GM21367 (cell line): ENCODE measurements around the gene TNKS2.
"Not testable (repeated sequence)": the region's sequence is repeated elsewhere in the genome, so short reads cannot be mapped to it uniquely, and the experiment has no call there.

Experiments used
- ATAC-seq: cut with Tn5 transposase; IDR thresholded peaks from one replicate; pipeline ENCODE4 v1.9.1; 2021; ENCODE audit not compliant: unreplicated experiment

TNKS2 gene

DNA sequence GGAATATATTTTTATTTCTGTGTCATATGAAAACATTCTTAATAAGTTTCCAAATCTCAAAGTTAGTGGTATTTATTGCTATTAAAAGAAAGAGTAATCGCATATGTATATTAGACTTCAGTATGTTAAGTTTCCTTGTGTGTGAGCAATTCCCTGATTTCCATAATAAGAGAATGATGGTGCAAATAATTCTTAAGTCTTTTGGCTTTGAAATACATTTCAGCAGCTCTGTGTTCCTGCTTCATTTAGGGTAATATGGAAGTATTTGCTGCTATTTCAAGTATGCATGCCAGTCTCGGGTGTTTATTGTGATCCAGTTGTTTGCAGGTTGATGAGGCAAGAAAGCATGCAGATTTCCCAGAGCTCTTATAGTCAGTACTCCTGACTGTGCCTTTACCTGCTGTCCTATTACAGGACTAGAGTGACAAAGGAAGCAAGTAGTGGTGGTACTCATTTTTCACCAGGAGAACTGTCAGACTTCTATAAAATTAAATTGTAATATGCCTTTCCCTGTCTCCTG lies 67.4 kb downstream of the TNKS2 start:
- no peak for ATAC-seq

DNA sequence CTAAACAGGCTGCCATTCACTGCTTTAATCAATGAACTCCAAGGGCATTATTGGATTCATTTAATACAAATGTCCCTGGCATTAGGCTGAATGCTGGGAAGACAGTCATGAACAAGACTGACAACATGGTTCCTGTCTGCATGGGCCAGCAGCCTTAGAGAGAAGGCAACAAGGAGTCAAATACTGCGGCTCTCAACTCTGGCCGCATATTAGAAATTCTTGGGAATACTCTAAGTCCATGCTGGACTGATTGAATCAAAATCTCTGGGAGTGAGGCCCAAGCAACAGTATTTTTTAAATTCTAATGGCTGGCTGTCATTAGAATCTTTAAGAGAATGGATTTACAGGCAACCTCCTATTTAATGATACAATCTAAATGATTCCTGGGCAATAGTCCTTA lies 76.9 kb downstream of the TNKS2 start:
- no peak for ATAC-seq

DNA sequence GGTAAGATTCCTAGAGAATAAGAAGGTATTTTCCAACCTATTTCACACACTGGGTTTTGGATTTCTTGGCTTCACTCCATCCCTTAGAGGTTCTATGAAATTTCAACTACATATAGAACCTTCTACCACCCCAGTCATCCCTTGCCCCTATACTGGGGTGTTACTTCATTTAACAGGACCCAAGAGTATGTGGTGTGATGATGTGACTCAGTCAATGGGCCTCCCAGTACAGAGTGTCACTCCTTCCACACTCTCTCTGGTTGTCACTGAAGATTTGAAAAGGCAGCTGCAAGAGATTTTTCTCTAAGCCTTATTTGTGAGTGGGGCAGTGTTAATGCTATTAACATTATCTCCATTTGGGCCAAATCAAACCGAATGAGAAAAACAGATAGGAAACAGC lies 77.6 kb downstream of the TNKS2 start:
- no peak for ATAC-seq

DNA sequence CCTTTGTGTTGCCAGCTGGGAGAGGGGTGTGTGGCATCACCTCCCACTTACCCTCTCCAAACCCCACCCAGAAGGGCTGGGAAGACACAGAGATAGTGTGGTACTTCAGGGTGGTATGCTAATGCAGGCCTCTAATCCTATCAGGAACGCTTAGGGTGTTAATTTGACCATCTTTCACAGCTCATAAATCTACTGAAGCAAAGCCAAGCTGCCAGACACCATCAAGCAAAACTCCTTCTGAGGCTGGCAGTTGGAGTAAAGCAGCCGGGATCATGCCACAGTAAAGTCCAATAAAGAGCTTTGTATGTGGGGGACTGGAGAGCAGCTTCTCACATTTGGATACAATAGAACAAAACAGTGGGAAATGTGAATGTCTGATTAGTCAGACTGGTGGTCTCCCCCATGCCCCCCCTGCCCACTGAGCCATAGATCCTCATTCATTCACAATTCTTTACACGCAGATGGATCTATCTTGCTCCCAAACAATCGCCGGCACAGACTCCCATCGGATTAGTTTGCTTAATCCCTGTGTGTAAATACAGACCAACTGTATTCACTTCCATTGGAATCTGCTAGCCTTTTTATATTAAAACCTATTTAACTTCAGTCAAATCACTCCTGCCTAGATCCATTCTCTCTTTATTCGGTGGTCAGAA lies 81.4 kb downstream of the TNKS2 start:
- no peak for ATAC-seq

DNA sequence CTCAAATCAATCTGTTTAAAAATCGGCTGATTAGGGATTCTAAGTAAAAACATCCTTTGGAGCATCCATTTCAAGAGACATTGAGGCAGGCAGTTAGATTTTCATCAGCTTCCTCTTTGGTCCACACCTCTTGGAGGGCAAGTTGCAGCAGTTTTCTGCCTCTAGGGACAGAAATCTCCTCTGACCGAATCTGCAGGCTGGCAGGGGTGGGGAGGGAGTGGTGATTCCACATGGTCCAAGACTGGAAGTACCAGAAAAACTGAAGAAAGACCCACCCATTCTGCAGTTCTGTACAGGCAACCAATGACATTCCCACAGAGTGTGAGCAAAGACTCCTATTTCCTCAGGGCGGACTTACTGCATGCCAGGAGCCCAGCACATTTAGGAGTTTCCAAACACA lies 82.1 kb downstream of the TNKS2 start:
- ATAC-seq: no peak

DNA sequence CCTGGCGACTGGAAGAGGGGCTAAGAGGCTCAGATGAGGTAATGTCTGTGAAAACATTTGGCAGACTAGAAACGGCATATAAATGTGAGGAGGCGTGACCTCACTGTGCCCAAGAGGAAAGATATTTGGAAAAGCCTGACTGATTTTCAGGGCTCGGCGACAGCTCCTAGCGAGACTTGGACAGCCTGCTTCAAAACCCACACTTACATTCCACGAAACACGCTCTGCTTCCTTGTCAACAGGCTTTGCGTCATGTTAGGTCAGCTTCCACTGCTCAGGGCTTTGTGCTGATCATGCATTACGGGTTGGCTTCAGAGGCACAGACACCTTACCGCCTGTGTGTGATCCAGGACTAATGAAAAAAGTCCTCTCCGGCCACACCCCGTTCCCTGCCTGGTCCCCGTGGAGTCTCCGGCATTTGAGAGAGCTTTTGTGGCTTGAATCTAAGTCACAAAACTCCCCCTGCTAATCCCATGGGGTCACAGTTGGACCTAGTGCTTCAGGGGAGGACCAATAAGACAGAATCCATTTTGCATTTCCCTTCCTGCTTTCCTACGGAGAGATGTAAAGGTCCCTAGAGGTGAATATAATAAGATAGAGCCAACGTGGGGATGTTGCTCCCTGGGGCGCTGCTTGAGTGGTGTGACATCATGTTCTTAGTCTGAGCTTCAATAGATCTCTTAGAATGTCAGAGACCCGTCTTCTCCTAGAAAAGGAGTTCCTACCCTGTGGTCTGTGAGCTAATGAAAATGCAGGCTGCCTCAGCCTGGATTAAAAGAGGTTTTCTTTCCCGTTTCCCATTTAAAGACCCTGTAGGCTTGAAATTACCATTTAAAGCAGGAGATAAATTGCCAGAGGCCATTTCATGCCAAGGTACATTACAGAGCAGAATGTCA lies 85.6 kb downstream of the TNKS2 start:
- ATAC-seq: no peak

DNA sequence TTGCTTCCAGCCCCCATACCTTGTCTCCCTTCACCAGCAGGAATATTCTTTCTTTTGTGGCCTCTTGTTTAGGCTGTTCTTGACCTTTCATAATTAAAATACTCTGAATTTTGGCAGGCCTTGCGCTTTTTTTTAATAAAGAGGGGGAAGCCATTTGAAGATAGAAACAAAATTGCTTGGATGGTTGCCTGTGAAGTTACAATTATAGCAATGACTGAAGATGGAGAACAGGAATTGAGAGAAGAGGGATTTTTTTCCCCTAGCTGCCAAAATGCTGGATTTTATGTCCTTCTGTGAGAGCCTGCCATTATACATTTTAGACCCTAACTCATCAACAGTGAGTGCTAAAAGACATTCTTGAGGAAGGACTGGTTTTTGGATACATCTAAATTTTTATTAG lies 86.3 kb downstream of the TNKS2 start:
- ATAC-seq: no peak

DNA sequence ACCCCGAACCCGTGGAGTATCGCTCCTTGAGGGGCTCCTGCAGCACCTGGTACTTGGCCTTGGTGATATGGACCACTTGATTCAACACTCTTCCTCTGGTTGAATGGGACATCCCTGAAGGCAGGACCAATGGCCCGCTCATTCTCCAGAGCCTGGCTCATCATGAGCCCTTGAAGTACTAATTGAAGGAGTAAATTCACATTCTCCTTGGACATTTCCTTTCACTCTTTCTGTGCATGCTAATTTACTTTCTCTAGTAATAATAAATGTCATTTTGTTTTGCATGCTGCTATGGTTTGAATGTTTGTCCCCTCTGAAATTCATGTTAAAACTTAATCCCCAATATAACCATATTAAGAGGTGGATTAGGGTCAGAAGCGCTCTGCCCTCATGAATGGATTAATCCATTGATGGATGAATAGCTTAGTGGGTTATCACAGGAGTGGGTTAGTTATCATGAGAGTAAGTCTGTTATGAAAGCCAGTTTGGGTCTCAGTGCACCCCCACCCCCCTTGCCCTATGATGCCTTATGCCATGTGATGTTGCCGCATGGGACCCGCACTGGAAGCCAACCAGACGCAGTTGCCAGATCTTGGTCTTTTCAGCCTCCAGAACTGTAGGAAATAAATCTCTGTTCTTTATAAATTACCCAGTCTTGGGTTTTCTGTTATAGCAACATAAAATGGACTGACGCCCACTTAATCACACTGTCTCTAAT lies 87.3 kb downstream of the TNKS2 start:
- ATAC-seq: no peak

DNA sequence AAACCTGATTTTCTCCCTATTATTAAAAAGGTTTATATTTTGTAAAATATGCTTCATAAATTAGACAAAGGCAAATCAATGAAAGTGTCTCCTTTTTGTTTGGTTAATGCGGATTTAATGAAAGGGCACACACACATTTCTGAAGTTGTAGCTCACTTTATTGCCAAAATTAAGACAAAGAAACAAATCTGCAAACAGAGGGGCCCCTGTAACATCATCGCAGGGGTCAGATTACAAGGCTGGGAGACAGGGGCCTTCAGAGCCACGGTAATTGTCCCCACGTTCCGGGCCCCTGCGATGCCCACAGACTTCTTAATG lies 88.7 kb downstream of the TNKS2 start:
- ATAC-seq: no peak

DNA sequence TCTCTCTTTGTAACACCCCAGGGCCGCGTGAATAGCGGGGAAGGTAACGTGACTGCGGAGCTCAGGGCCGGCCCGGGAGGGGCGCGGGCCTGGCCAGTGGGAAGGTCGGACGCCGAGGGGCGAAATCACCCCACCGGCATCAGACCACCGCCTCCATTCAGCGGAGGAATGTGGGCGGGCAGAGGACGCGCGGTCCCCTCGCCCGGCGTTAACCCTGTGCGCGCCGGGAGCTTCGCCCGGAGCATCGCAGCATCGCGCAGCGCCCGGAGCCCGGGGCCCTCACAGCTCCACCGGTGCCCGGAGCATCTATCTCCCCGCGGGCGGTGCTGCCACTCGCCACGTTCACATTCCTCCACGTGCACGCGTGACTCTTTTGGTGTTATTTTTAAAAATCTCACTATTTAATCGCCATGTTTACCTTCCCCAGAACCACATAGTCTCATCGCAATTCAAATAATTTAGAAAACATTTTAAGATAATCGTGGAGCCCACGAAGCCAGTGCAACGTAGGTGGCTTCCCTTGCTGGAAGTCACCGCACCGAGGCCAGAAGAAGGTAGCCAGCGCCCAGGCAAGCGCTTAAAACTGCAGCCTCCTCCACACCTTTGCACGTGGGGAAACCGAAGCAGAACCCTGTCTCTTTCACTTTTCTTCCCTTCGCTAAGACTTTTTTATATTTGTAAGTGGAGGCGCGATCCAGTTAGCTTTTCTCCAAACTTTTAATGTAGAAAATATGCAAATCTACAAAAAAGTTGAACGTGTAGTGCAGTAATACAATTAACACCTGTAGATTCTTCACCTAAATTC lies 89.2 kb downstream of the TNKS2 start:
- ATAC-seq: no peak

DNA sequence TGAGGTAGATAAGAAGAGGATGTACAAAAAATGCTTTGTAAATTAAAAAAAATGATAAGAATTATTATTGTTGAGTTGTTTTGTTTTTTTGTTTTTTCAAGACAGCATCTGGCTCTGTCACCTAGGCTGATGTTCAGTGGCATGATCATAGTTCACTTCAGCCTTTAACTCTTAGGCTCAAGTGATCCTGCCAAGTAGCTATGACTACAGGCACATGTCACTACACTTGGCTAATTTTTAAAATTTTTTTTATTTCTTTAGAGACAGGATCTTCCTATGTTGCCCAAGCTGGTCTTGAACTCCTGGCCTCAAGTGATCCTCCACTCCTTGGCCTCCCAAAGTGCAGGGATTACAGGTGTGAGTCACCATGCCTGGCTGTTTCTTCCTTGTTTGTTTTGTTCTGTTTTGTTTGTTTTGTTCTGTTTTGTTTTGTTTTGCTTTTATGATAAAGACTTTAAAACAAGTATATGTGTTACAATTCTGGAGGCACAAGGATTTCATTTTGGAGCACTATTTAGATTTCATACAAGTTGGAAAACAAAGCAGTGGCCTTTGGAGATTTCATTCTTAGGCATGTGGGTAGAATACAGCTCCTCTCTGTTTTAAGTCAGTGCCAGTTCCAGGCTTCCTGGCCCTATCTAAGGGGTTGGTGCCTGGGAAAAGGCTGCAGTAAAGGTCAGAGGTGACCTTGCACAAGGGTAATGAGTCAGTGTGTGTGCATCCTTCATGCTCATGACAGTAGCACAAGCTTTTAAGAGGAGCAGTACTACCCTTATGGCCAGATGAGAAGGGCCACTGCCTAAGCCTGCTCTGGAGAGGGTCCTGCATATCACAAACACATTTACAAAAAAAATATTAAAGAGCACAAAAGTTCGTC lies 93.1 kb downstream of the TNKS2 start:
- no peak for ATAC-seq

DNA sequence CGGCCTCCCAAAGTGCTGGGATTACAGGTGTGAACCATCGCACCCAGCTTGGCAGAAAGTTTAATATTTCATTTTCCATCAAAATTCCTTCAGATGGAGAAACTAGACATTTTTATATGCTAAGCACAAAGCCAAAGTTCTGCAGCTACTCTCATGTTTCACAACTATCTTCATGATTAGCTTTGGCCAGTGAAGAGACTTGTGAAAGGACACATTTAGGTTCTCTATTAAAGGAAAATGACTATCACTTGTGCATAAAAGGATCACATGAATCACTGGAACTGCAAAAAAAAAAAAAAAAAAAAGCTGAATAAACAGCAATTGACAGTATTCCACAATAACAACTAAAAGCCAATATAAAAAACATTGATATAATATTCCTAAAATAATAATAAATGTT lies 94.8 kb downstream of the TNKS2 start:
- ATAC-seq: no peak

DNA sequence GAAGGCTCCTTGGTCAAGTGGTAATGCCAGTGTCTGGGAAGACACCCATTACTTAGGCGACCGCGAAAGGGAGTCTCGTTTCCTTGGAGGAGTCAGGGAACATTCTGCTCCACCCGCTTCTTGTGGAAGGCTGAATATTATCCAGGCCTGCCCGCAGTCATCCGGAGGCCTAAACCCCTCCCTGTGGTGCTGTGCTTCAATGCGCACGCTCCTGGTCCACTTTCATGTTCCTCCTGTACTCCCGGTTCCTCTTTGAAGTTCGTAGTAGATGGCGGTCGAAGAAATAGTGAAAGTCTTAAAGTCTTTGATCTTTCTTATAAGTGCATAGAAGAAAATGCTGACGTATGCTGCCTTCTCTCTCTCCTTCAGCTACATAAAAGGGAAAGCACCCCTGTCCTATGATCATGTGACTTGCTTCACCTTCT lies 96.0 kb downstream of the TNKS2 start:
- ATAC-seq: not testable (repeated sequence)

DNA sequence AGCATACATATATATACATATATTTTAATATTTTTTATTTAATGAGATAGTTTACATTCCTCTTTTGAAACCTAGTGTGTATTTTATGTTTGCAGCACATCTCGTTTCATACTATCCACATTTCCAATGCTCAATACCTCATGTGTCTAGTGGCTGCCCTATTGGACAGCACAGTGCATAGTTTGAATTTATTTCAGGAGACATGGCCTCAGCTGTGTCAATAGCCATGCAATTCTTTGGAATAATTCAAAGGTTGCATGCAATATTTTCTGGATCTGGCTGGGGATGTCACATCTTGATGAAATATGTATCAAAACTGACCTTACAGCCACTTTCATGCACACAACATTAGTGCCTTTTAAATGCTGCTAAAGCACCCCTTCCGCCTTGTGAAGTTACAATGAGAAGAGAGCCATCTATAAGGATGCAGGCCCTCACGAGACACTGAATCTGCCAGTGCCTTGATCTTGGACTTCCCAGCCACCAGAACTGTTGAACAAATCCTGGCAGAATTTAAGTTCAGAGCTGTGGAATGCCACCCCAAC lies 98.1 kb downstream of the TNKS2 start:
- no peak for ATAC-seq

DNA sequence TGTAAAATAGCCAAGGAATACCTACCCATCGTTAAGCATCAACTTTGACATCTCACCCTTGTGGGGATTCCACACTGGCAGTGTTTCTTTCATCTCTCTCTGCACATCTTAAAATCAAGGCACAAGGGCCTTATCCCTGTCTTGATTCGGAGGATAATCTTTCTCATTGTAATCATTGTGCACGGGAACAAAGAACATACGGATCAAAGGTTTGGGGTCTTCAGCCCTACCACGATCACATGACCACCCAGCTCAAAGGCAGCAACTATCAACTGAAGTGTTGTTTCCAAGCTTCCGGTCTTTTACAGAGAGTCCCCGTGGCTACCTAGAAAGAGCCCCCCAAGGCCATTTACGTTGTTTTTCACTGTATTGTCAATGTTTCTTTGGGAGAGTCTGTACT lies 99.2 kb downstream of the TNKS2 start:
- no peak for ATAC-seq

DNA sequence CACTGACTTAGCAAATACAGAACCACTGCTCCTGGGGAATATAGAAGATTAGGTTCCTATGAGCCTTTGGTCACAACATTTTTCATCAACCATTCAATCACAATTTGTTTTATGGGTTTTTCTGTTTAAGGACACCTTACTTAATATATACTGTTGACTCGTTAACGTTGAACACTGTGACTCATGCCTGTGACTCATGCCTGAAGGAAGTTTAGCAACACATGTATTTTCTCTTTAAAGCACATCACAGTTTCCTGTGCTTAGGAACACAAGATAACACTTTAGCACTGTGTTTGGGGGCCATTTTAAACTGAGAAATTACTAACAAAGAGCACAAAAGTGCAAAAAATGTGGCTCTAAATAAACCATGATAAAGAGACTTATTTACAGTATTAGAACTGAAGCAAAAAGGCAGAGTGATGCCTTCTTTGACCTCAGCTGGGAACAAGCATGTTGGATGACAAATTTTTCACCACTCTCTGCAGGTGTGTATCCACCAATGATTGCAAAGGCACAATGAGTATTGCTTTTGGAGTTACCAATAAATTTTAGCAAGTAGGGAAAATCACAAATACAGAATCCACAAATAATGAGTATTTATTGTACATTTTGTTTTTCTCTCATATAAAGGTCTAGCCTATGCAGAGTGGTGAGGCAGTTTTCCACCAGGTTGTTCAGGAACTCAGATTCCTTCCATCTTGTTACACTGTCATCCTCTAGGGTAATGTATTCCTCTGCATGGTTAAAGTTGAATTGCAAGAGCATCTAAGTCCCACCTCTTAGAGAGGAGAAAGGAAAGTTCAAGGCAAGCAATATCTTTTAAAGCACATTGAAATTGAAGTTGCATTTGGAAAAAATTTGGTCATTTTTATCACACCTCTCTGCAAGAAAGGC lies 103.8 kb downstream of the TNKS2 start:
- no peak for ATAC-seq

DNA sequence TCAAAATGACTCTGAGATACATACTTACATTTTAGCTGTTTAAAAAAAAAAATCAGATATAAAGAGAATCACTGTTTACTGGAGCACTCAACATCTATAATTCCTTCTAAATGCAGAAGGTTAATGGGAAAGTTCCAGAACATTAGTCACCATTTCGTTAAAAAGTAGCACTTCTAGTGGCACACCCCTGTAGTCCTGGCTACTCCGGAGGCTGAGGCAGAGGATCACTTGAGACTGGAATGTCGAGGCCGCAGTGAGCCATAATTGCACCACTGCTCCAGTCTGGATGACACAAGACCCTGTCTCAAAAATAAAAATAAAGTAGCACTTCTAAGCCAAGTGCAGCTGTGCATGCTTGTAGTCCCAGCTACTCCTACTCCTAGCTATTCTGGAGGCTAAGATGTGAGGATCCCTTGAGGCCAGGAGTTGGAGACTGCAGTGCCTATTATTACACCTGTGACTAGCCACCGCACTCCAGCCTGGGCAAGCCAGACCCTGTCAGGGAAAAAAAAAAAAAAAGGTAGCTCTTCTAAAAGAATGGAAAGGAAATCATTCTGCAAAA lies 108.9 kb downstream of the TNKS2 start:
- no peak for ATAC-seq

DNA sequence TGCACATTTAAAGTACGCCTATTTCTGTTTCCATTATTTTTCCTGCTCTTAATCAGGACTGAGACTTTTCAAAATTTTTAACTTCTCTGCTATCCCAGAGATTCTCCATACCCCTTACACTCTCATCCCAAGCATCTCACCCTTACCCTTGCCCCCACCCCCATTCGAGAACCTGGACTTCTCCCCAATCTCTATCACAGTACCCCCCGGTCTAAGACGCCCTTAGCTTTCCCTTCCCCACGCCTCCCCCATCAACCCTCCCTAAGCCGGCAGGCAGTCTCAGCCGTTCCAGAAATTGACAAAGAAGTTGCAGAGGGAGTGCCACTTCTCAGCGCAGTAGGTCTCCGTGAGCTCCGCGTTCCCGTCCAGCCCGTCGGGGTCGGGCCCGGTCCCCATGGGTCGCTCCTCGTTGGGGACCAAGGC lies 109.7 kb downstream of the TNKS2 start:
- no peak for ATAC-seq
